AG04449 (cell line): Measurements from ENCODE around the gene COL19A1.

ENCODE experiments used
- CTCF ChIA-PET: fragments of 350-600 bp; formaldehyde crosslinking; extraction: SDS; loops from one replicate; lab custom pipeline; 2021; ENCODE audit warnings: antibody characterized with exemption; lab: Yijun Ruan, JAX
- POLR2A ChIA-PET: fragments of 400-600, 350-600 bp; formaldehyde crosslinking; extraction: SDS; loops from one replicate; lab custom pipeline; 2020; ENCODE audit warnings: antibody characterized with exemption, inconsistent platforms; lab: Yijun Ruan, JAX
- DNase-seq: peaks from one replicate; pipeline ENCODE4 v3.0.0-alpha.2; 2010; ENCODE audit warnings: low read depth, low spot score
- H3K4me3 ChIP-seq: 2 replicates; pipeline ENCODE4 v1.5.1; 2011; ENCODE audit warnings: low read depth, mild to moderate bottlenecking, control low read depth, low read length
- CTCF ChIP-seq: IDR thresholded peaks from one replicate; pipeline ENCODE4 v1.5.1; 2011; ENCODE audit warnings: mild to moderate bottlenecking, moderate library complexity, low read length, control low read depth, inconsistent platforms; ENCODE audit not compliant: insufficient read depth; ENCODE audit errors: missing control alignments

COL19A1 gene

DNA sequence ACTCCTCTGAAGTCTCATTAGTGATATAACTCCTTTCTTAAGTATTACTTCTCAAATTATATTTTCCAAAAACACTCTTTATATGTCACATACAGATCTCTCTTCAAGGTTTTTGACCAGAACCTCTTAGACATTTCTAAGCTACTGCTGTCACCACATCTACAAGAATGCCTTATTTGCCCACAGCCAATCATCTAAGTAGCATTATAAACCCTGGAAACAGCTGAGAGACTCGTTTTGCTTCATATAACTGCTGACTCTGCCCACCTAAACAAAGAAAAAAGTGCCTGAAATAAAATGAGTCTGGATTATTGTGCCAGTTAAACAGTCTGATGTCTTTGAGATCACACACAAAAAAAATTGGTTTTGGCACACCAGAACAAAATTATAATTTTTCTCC is 270.6 kb downstream of the COL19A1 start:
- no peak overlapping the region for H3K4me3 ChIP-seq
- POLR2A ChIA-PET, result no interaction called here
- no peak for TF ChIP-seq CTCF
- DNase-seq, result no peak
- CTCF ChIA-PET, result interaction anchor here (0.7 kb wide), 1 partner anchor 301 kb away, joined by 3 read pairs; no protein-coding TSS in a partner anchor

- POLR2A ChIA-PET, result no interaction called here
- no peak overlapping the region for H3K4me3 ChIP-seq
- CTCF ChIA-PET, result no interaction called here
- no peak for DNase-seq
- no peak for TF ChIP-seq CTCF
Observed at GRCh38 chr6:70140496-70140895, 274.1 kb downstream of the COL19A1 start.

GRCh38 chr6:70142034-70142433 is 275.7 kb downstream of the COL19A1 start:
- POLR2A ChIA-PET, result no interaction called here
- no peak for TF ChIP-seq CTCF
- H3K4me3 ChIP-seq, result no peak overlapping the region
- no peak for DNase-seq
- CTCF ChIA-PET, result no interaction called here

DNA sequence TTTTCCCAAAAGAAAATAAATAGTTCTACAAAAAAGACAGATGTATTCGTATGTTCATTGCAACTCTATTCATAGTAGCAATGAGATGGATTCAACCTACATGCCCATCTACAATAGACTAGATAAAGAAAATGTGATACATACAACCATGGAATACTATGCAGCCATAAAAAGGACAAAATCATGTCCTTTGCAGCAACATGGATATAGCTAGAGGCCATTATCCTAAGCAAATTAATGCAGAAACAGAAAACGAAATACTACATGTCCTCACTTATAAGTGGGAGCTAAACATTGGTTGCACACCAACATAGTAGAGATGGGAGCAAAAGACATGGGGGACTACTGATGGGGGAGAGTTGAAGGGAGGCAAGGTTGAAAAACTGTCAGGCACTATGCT is 278.8 kb downstream of the COL19A1 start:
- ChIA-PET POLR2A (no interaction called here), CTCF (no interaction called here)
- H3K4me3 ChIP-seq, result no peak overlapping the region
- no peak for TF ChIP-seq CTCF
- no peak for DNase-seq

DNA sequence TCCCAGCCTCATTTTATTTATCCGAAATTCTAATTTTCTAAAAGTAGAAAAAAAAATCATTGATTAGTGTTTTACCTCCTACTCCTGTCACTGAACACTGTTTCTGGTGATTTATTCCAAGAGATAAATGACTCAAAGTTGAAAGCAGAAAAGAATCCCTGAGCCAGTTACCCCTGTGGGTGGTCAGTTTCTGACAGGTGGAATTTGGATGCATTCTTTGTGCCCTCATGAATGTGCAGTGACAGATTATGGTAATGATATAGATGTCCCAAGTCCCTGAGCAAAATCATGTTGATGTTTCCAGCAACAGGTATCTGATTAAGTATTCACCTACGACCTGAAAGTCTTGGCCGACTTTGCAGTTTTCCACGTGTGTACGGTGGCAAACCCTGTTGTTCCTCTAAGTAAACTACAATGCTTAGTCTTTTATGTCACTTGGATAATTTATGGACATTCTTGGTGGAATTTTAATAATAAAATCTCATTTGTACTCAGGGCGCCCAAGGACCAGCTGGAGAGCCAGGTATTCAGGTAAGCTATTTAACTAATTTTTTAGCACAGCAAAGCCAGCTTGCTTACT is 282.9 kb downstream of the COL19A1 start:
- TF ChIP-seq CTCF, result no peak
- POLR2A ChIA-PET, result no interaction called here
- CTCF ChIA-PET, result no interaction called here
- H3K4me3 ChIP-seq, result no peak overlapping the region
- no peak for DNase-seq

GRCh38 chr6:70150521-70150920 is 284.2 kb downstream of the COL19A1 start:
- DNase-seq, result no peak
- CTCF ChIA-PET, result no interaction called here
- POLR2A ChIA-PET, result no interaction called here
- no peak for TF ChIP-seq CTCF
- no peak overlapping the region for H3K4me3 ChIP-seq
